Upper lobe of left lung (tissue), 4 donors: ENCODE measurements around the gene OPCML.

Source experiments
- EP300 ChIP-seq, 4 donors: sonication (generic); formaldehyde crosslinking; IDR thresholded peaks; one replicate each; pipeline ENCODE4 v1.5.1; 2017; ENCODE audit warnings: antibody characterized with exemption in 4 of 4, control low read depth in 2 of 4
- POLR2A ChIP-seq, 4 donors: fragments of 450-650 bp; IDR thresholded peaks; one replicate each; pipeline ENCODE4 v1.5.1; 2016 to 2017; ENCODE audit warnings: antibody characterized with exemption in 4 of 4, mild to moderate bottlenecking in 2 of 4
- POLR2AphosphoS5 ChIP-seq, 2 donors: sonication (generic); formaldehyde crosslinking; IDR thresholded peaks; one replicate each; pipeline ENCODE4 v1.5.1; 2017; ENCODE audit warnings: antibody characterized with exemption in 2 of 2
- TF ChIP-seq, protein P1 (sequence below), 6 experiments: fragments of 450-650 bp in 4 of 6; fragments of 200-600 bp in 2 of 6; sonication (generic) in 2 of 6; IDR thresholded peaks; one replicate each; pipeline ENCODE4 v1.5.1; 2016 to 2019; ENCODE audit warnings: antibody characterized with exemption in 6 of 6

- no peak for TF ChIP-seq POLR2AphosphoS5 (IDR thresholded peaks at IDR 0.05)
- TF ChIP-seq, protein P1, sequence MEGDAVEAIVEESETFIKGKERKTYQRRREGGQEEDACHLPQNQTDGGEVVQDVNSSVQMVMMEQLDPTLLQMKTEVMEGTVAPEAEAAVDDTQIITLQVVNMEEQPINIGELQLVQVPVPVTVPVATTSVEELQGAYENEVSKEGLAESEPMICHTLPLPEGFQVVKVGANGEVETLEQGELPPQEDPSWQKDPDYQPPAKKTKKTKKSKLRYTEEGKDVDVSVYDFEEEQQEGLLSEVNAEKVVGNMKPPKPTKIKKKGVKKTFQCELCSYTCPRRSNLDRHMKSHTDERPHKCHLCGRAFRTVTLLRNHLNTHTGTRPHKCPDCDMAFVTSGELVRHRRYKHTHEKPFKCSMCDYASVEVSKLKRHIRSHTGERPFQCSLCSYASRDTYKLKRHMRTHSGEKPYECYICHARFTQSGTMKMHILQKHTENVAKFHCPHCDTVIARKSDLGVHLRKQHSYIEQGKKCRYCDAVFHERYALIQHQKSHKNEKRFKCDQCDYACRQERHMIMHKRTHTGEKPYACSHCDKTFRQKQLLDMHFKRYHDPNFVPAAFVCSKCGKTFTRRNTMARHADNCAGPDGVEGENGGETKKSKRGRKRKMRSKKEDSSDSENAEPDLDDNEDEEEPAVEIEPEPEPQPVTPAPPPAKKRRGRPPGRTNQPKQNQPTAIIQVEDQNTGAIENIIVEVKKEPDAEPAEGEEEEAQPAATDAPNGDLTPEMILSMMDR (IDR thresholded peaks at IDR 0.05): no peak
- no peak for TF ChIP-seq POLR2A (IDR thresholded peaks at IDR 0.05)
- TF ChIP-seq EP300 (IDR thresholded peaks at IDR 0.05): no peak
Measured at GRCh38 chr11:132742929-132743328, 789.4 kb downstream of the OPCML start.
